GM18526 (cell line): ENCODE data around the gene GFRA4.

Source experiments
- POLR2A ChIP-seq: IDR thresholded peaks from 3 replicates; pipeline ENCODE4 v1.6.1; 2011; ENCODE audit not compliant: insufficient read length; ENCODE audit errors: extremely low read depth

The GFRA4 gene

GRCh38 chr20:3699037-3699436, 35.8 kb upstream of the GFRA4 start:
- no peak for TF ChIP-seq POLR2A

GRCh38 chr20:3698591-3699001, 35.4 kb upstream of the GFRA4 start:
- no peak for TF ChIP-seq POLR2A

- TF ChIP-seq POLR2A = no peak
These were observed 34.5 kb upstream of the GFRA4 start for GRCh38 chr20:3697588-3698305.

- no peak for TF ChIP-seq POLR2A
These were observed 33.8 kb upstream of the GFRA4 start for GRCh38 chr20:3696745-3697587.

GRCh38 chr20:3696200-3696599, 33.0 kb upstream of the GFRA4 start:
- TF ChIP-seq POLR2A = no peak

- no peak for TF ChIP-seq POLR2A
These were observed 31.7 kb upstream of the GFRA4 start for GRCh38 chr20:3694864-3695263.

- no peak for TF ChIP-seq POLR2A
These were observed 30.2 kb upstream of the GFRA4 start for GRCh38 chr20:3693376-3693775.

GRCh38 chr20:3692706-3693294, 29.6 kb upstream of the GFRA4 start:
- TF ChIP-seq POLR2A = no peak

- no peak for TF ChIP-seq POLR2A
These were observed 28.7 kb upstream of the GFRA4 start for GRCh38 chr20:3691897-3692296.

GRCh38 chr20:3691306-3691705, 28.1 kb upstream of the GFRA4 start:
- no peak for TF ChIP-seq POLR2A

GRCh38 chr20:3690413-3690812, 27.2 kb upstream of the GFRA4 start:
- no peak for TF ChIP-seq POLR2A

- TF ChIP-seq POLR2A = no peak
These were observed 26.8 kb upstream of the GFRA4 start for GRCh38 chr20:3689978-3690377.

- no peak for TF ChIP-seq POLR2A
These were observed 24.5 kb upstream of the GFRA4 start for GRCh38 chr20:3687655-3688054.

- no peak for TF ChIP-seq POLR2A
These were observed 23.7 kb upstream of the GFRA4 start for GRCh38 chr20:3686867-3687321.

GRCh38 chr20:3686421-3686820, 23.2 kb upstream of the GFRA4 start:
- TF ChIP-seq POLR2A = no peak

GRCh38 chr20:3685341-3685740, 22.1 kb upstream of the GFRA4 start:
- TF ChIP-seq POLR2A = no peak

- no peak for TF ChIP-seq POLR2A
These were observed 19.0 kb upstream of the GFRA4 start, which contains the start of gene ADAM33 for GRCh38 chr20:3681931-3682781. Gene ADAM33, minus strand, starts transcription at chr20:3682010. Its CDS starts 6 bp downstream, at chr20:3682004.
